Heart left ventricle (tissue), 16 donors: Measurements from ENCODE around the gene TNS1. TPM values are rescaled to one million over a fixed set of nuclear protein-coding genes. Genes with fewer than 3 reads are reported as not detected.
A peak's percentile ranks its signal among the peaks of the same experiment; 100 is the strongest.

ENCODE experiments used
- ATAC-seq, 4 donors: fragments of 200-7000 bp; cut with Tn5 transposase; one replicate each; pipeline ENCODE4 v1.9.1; 2020 to 2022; ENCODE audit warnings: moderate library complexity in 4 of 4, mild to moderate bottlenecking in 3 of 4, moderate number of reproducible peaks in 1 of 4
- DNase-seq, 5 donors: peaks; one replicate each; pipeline ENCODE4 v3.0.0-alpha.2; 2020
- H3K27ac ChIP-seq, 12 donors: fragments of 200-600 bp; sonication (generic) in 4 of 12; one replicate each; pipeline versions ENCODE4 v1.5.0 to v1.8.0; 2016 to 2022; ENCODE audit warnings: mild to moderate bottlenecking in 2 of 12
- H3K27me3 ChIP-seq, 9 donors: fragments of 200-600 bp; sonication (generic) in 2 of 9; one replicate each; pipeline versions ENCODE4 v1.5.1 to v1.8.0; 2016 to 2022; ENCODE audit warnings: mild to moderate bottlenecking in 3 of 9
- H3K36me3 ChIP-seq, 9 donors: fragments of 200-600 bp; sonication (generic) in 2 of 9; one replicate each; pipeline versions ENCODE4 v1.5.0 to v1.8.0; 2018 to 2022; ENCODE audit warnings: mild to moderate bottlenecking in 2 of 9
- H3K4me1 ChIP-seq, 12 donors: fragments of 200-600 bp; sonication (generic) in 4 of 12; one replicate each; pipeline versions ENCODE4 v1.5.0 to v1.8.0; 2016 to 2022; ENCODE audit warnings: mild to moderate bottlenecking in 3 of 12
- H3K4me3 ChIP-seq, 12 donors: fragments of 200-600 bp; sonication (generic) in 4 of 12; one replicate each; pipeline versions ENCODE4 v1.5.0 to v1.8.0; 2017 to 2022; ENCODE audit warnings: mild to moderate bottlenecking in 9 of 12, moderate library complexity in 4 of 12
- H3K9me3 ChIP-seq, 12 donors: fragments of 200-600 bp; sonication (generic) in 4 of 12; one replicate each; pipeline versions ENCODE4 v1.5.0 to v1.8.0; 2016 to 2022; ENCODE audit warnings: mild to moderate bottlenecking in 1 of 12
- POLR2A ChIP-seq, 2 donors: fragments of 450-650 bp; IDR thresholded peaks; one replicate each; pipeline ENCODE4 v1.6.1; 2017; ENCODE audit warnings: antibody characterized with exemption in 2 of 2, mild to moderate bottlenecking in 2 of 2, moderate library complexity in 2 of 2
- WGBS, 4 donors: extraction: QIAGEN DNeasy Blood & Tissue Kit in 2 of 4; methylation state at CpG; one replicate each; pipeline versions ENCODE4 v1.1.5 to v1.1.7; 2013 to 2018; 5-methylcytosine and 5-hydroxymethylcytosine counted together
- intact Hi-C, 10 donors: fragments of 100-400 bp; cut with DNase I; formaldehyde crosslinking; loops; one replicate each; pipeline versions ENCODE4 v1.11.1 to v1.14.2; 2022
- polyA plus RNA-seq, 2 donors: library from polyadenylated mRNA; stranded (reverse); fragments of 200-250 nt; gene quantifications; one replicate each; pipeline ENCODE4 v1.2.3, GENCODE V29; 2013
- total RNA-seq, 9 donors: library from RNA; depleted of rRNA in 2 of 9; stranded (reverse); fragments of >200 nt in 2 of 9; fragmentation: NEBNext Ultra II Directional in 3 of 9; extraction: Animal tissue kit (Norgen Biotek cat#: 25700) in 3 of 9; gene quantifications; one replicate each; pipeline versions ENCODE4 v1.1.0 to v1.2.4, GENCODE V29; 2016 to 2023
- TF ChIP-seq, protein P1 (sequence below), 12 donors: fragments of 200-600 bp; sonication (generic) in 4 of 12; IDR thresholded peaks; one replicate each; pipeline versions ENCODE4 v1.5.0 to v1.8.0; 2018 to 2022; ENCODE audit warnings: antibody characterized with exemption in 12 of 12, mild to moderate bottlenecking in 5 of 12
- donor health status: ischemic (EF 13 %, LVEDD 7.1; RV severe dilation, severe dysfunction).
- donor health status: healthy with polysubstance abuse.
- donor health status: DM: no; HTN: yes; CAD: no.
- donor health status: DM: no; HTN: no; CAD: no.
- donor health status: ischemic (EF 25% LVEDD 6.9; RV normal size, moderate dysfunction).
- donor health status: ischemic (EF 25% LVEDD 5.7; RV mildly dilated, moderate dysfunction).
- donor health status: healthy.
- donor health status: DM: yes; HTN: yes; CAD: no.
- donor health status: ischemic (EF 35%, LVEDD 5.7; RV mildly dilated, moderate dysfunction).
- donor health status: nonischemic (EF 11% LVEDD 7.7; RV severe dilation, severe dysfunction).
- donor health status: DM: yes; HTN: yes; CAD: no.
- donor health status: PGD.
- donor health status: ischemic (EF 29% LVEDD 5.4; RV normal size, mild dysfunction).
- donor health status: nonischemic (EF 23%, LVEDD 6.1; RV moderate dilation, normal function).

Gene TNS1
- total and polyA plus RNA-seq, 11 donors = 243 to 899 (median 669) TPM

DNA sequence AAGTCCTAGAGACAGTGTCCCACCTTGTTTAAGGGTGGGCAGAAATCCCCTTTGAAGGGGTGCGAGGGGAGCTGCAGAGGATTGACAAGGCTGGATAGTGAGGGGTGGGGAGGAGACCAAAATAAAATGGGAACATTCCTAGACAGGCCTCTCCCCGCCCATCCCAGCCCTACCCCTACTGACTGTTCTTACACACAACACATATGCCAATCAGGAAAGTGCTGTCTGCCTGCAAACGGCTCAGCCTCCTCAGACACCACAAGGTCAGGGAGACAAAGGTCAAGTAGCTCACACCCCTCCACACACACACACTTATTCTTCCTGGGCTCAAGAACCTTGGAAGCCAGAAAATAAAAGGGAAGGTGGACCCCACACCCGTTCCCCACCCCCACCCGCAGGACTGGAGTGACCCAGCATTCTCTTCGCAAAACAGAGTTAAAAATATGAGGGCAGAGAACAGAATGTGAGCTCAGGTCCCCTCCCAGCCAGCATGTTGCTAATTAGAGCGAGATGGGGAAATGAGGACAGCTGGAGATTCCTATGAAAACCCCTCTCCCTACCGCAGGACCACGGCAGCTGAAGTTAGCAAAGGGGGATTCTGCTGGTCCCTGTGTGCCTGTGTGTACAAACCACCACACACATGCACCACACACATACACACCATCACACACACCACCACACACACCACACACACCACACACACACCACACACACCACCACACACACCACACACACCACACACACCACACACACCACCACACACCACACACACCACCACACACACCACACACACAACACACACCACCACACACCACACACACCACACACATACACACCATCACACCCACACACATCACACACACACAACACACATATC is 197.8 kb downstream of the TNS1 start:
- 39 to 46% (median 42%) methylated on average over 9 of the region's 9 CpGs for WGBS, 4 donors
- DNase-seq (peak in 4 of 5 donors; percentile 18 to 33 (median 24)), ATAC-seq (peak; percentile 24 to 45 (median 40))
- intact Hi-C loops = loop anchor here in 3 of 10 donors (5.0 to 10.0 kb wide), 2 partner anchors 50 to 72 kb away; no protein-coding TSS in a partner anchor
- H3K36me3 ChIP-seq = peaks cover 4 to 91% (median 82%) of the 10 kb centered on the region in 9 donors
- no peaks in the 10 kb centered on the region for H3K27me3 ChIP-seq
- H3K4me1 ChIP-seq = peaks cover 6 to 84% (median 42%) of the 10 kb centered on the region in 12 donors
- no peak for TF ChIP-seq POLR2A (IDR thresholded peaks at IDR 0.05)
- TF ChIP-seq, protein P1, sequence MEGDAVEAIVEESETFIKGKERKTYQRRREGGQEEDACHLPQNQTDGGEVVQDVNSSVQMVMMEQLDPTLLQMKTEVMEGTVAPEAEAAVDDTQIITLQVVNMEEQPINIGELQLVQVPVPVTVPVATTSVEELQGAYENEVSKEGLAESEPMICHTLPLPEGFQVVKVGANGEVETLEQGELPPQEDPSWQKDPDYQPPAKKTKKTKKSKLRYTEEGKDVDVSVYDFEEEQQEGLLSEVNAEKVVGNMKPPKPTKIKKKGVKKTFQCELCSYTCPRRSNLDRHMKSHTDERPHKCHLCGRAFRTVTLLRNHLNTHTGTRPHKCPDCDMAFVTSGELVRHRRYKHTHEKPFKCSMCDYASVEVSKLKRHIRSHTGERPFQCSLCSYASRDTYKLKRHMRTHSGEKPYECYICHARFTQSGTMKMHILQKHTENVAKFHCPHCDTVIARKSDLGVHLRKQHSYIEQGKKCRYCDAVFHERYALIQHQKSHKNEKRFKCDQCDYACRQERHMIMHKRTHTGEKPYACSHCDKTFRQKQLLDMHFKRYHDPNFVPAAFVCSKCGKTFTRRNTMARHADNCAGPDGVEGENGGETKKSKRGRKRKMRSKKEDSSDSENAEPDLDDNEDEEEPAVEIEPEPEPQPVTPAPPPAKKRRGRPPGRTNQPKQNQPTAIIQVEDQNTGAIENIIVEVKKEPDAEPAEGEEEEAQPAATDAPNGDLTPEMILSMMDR (IDR thresholded peaks at IDR 0.05) = no peak
- H3K27ac ChIP-seq = peak overlapping the region in 9 of 12 donors; percentile 29 to 82 (median 58)
- H3K4me3 ChIP-seq = no peak overlapping the region
- H3K9me3 ChIP-seq = no peaks in the 10 kb centered on the region

DNA sequence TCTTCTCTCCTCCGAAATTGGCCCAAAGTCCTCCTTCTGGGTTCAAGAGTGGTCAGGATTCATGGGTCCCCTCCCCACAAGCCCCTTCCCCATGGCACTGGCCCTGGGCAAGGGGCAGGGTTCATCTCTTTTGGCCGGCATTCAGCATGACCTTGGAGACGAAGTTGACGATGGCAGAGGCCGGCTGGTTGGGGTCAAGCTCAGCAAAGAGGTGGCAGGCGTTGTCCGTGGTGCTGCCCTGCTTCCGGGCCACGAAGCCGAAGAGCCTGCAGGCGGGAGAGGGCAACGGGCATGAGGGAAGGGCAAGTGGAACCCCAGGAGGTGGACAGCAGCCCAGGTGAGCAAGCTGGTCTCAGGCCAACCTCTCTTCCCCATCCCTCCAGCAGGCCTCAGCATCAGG is 198.5 kb downstream of the TNS1 start:
- no peaks in the 10 kb centered on the region for H3K27me3 ChIP-seq
- TF ChIP-seq POLR2A (IDR thresholded peaks at IDR 0.05) = no peak
- TF ChIP-seq, protein P1 (IDR thresholded peaks at IDR 0.05) = no peak
- H3K27ac ChIP-seq = peak overlapping the region in 9 of 12 donors; percentile 29 to 82 (median 58)
- H3K36me3 ChIP-seq = peaks cover 0 to 90% (median 83%) of the 10 kb centered on the region in 9 donors
- no peak overlapping the region for H3K4me3 ChIP-seq
- H3K4me1 ChIP-seq = peaks cover 6 to 85% (median 42%) of the 10 kb centered on the region in 12 donors
- 46 to 67% (median 55%) methylated on average over 12 of the region's 12 CpGs for WGBS, 4 donors
- ATAC-seq (peak in 2 of 4 donors; percentile 6 to 7), DNase-seq (peak in 3 of 5 donors; percentile 20 to 60 (median 47))
- no peaks in the 10 kb centered on the region for H3K9me3 ChIP-seq
- intact Hi-C loops = loop anchor here in 2 of 10 donors (10.0 kb wide), 1 partner anchor 50 kb away; no protein-coding TSS in a partner anchor

- H3K4me3 ChIP-seq = no peak overlapping the region
- TF ChIP-seq, protein P1 (IDR thresholded peaks at IDR 0.05) = no peak
- no peak for TF ChIP-seq POLR2A (IDR thresholded peaks at IDR 0.05)
- 51 to 71% (median 65%) methylated on average over 3 of the region's 3 CpGs for WGBS, 4 donors
- no peaks in the 10 kb centered on the region for H3K27me3 ChIP-seq
- H3K9me3 ChIP-seq = no peaks in the 10 kb centered on the region
- intact Hi-C loops = loop anchor here in 2 of 10 donors (10.0 kb wide), 1 partner anchor 51 kb away; no protein-coding TSS in a partner anchor
- peak overlapping the region in 4 of 12 donors; percentile 6 to 73 (median 41) for H3K27ac ChIP-seq
- H3K36me3 ChIP-seq = peaks cover 0 to 93% (median 84%) of the 10 kb centered on the region in 9 donors
- H3K4me1 ChIP-seq = peaks cover 6 to 89% (median 41%) of the 10 kb centered on the region in 12 donors
- DNase-seq = peak in 1 of 5 donors; percentile 19
- ATAC-seq = no peak
These were observed 199.2 kb downstream of the TNS1 start for GRCh38 chr2:217803653-217803960.
